ENCODE data around the gene SETD3.
A peak's percentile ranks its signal among the peaks of the same experiment; 100 is the strongest.

SETD3 gene

DNA sequence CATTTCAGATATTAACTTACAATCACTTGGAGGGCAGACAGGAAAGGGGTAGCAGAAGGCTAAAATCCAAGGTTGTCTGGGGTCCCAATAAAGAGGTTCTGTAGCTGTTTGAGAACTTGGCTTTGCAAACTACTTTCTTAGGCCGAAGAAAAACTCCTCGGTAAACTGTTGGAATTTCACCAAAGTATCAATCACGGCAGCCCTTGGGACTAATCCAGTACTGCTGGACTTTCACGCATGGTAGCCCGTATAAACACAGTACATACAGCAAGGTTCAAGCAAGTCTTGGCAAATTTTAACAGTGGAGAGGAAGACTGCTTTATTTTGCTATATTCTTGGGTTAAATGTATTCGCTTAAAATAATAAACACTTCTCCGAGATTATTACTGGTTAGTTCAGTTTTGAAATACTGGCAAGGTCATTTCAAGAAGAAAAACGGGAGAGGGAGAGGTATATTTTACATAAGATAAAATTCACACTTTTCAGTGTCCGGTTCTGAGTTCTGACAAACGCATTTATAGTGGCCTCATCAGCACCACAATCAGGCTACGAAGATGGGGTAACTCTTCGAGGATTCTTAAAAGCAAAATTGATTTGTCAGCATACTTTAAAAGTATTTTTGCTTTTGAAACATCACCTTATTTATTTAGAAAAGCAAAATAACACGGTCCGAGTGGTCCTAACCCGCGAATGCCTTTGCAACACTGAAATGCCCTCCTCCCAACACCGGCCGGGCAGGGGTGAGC is 1.3 kb downstream of the SETD3 start:
- Histone ChIP-seq H4K20me1 (ENCODE audit: insufficient read depth, low read length) (peaks cover 6% of the 10 kb centered on the region), H3K9me3 (ENCODE audit: low read length) (no peaks in the 10 kb centered on the region), H3K79me2 (ENCODE audit: insufficient read depth, low read length) (peaks cover 75% of the 10 kb centered on the region), H3K36me3 (ENCODE audit: insufficient read depth, low read length) (no peaks in the 10 kb centered on the region; the same call in 1 of the 2 replicates), H3K9me2 (ENCODE audit: low read depth, low read length) (no peaks in the 10 kb centered on the region), H3K4me3 (ENCODE audit: low read depth, low read length, poor library complexity, severe bottlenecking) (peak overlapping the region; percentile 93), H3K9ac (ENCODE audit: low read length) (peak overlapping the region; percentile 77), H3F3A (ENCODE audit: insufficient read depth, low read length) (no peaks in the 10 kb centered on the region), H3K4me2 (ENCODE audit: low read length) (peak overlapping the region; percentile 94), H3K4me1 (ENCODE audit: insufficient read depth, low read length, severe bottlenecking) (peaks cover 32% of the 10 kb centered on the region), H3K27me3 (ENCODE audit: insufficient read depth, low read length) (no peaks in the 10 kb centered on the region), H2AFZ (ENCODE audit: low read length) (no peak overlapping the region), H3K27ac (ENCODE audit: low read depth, low read length, poor library complexity, severe bottlenecking) (no peak overlapping the region)
- no peak for TF ChIP-seq EZH2 (IDR thresholded peaks at IDR 0.05; ENCODE audit: borderline replicate concordance, low read length)
- TF ChIP-seq, protein P1, sequence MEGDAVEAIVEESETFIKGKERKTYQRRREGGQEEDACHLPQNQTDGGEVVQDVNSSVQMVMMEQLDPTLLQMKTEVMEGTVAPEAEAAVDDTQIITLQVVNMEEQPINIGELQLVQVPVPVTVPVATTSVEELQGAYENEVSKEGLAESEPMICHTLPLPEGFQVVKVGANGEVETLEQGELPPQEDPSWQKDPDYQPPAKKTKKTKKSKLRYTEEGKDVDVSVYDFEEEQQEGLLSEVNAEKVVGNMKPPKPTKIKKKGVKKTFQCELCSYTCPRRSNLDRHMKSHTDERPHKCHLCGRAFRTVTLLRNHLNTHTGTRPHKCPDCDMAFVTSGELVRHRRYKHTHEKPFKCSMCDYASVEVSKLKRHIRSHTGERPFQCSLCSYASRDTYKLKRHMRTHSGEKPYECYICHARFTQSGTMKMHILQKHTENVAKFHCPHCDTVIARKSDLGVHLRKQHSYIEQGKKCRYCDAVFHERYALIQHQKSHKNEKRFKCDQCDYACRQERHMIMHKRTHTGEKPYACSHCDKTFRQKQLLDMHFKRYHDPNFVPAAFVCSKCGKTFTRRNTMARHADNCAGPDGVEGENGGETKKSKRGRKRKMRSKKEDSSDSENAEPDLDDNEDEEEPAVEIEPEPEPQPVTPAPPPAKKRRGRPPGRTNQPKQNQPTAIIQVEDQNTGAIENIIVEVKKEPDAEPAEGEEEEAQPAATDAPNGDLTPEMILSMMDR (IDR thresholded peaks at IDR 0.05; ENCODE audit: low read length), result no peak

DNA sequence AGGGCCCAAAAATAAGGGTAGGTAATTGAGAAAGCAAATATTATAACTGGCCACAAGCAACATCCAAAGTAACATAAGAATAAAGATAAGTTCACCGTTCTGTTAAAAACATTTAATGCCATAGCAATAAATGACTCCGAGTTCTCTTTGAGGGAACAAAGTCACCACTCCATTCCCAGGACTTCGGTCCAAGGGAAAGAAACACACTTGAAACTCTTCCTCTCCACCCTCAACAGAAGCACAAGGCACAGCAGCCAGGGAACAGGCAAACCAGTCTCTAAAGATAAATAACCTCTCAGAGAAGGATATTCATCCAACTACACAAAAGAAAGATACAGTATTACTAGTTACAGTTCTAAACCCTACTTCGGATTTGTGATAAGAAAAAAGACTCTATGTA is 2.5 kb downstream of the SETD3 start:
- H3K27ac ChIP-seq (ENCODE audit: low read depth, low read length, poor library complexity, severe bottlenecking), result no peak overlapping the region
- no peak overlapping the region for H2AFZ ChIP-seq (ENCODE audit: low read length)
- H3K4me1 ChIP-seq (ENCODE audit: insufficient read depth, low read length, severe bottlenecking), result peaks cover 27% of the 10 kb centered on the region
- no peak overlapping the region for H3K9ac ChIP-seq (ENCODE audit: low read length)
- H3F3A ChIP-seq (ENCODE audit: insufficient read depth, low read length), result no peaks in the 10 kb centered on the region
- no peaks in the 10 kb centered on the region; the same call in 1 of the 2 replicates for H3K36me3 ChIP-seq (ENCODE audit: insufficient read depth, low read length)
- TF ChIP-seq, protein P1 (IDR thresholded peaks at IDR 0.05; ENCODE audit: low read length), result no peak
- TF ChIP-seq EZH2 (IDR thresholded peaks at IDR 0.05; ENCODE audit: borderline replicate concordance, low read length), result no peak
- H3K4me3 ChIP-seq (ENCODE audit: low read depth, low read length, poor library complexity, severe bottlenecking), result no peak overlapping the region
- H4K20me1 ChIP-seq (ENCODE audit: insufficient read depth, low read length), result peaks cover 6% of the 10 kb centered on the region
- no peaks in the 10 kb centered on the region for H3K9me3 ChIP-seq (ENCODE audit: low read length)
- H3K79me2 ChIP-seq (ENCODE audit: insufficient read depth, low read length), result peaks cover 67% of the 10 kb centered on the region
- no peak overlapping the region; the same call in 1 of the 2 replicates for H3K4me2 ChIP-seq (ENCODE audit: low read length)
- no peaks in the 10 kb centered on the region for H3K9me2 ChIP-seq (ENCODE audit: low read depth, low read length)
- no peaks in the 10 kb centered on the region for H3K27me3 ChIP-seq (ENCODE audit: insufficient read depth, low read length)

DNA sequence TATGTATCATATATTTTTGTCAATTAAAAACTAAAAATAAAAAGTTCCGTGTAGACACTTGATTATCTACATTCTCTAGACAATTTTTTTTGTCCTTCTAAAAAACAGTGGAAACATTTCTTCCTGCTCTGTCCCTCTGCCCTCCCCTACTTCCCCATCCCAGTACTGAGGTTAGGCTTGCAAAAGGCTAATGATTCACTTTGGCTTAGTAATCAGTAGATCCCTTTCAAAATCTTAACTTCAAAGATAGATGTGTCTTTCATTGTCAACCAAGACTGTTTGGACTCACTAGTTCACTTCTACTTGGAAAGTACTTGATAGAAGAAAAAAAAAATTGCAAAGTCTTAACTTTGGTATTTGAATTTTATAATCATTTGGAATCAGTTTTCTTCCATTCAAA is 3.8 kb downstream of the SETD3 start:
- H3K27me3 ChIP-seq (ENCODE audit: insufficient read depth, low read length), result no peaks in the 10 kb centered on the region
- no peak overlapping the region for H3K4me3 ChIP-seq (ENCODE audit: low read depth, low read length, poor library complexity, severe bottlenecking)
- H3K9ac ChIP-seq (ENCODE audit: low read length), result no peak overlapping the region
- H3K9me2 ChIP-seq (ENCODE audit: low read depth, low read length), result no peaks in the 10 kb centered on the region
- H3K4me1 ChIP-seq (ENCODE audit: insufficient read depth, low read length, severe bottlenecking), result peaks cover 15% of the 10 kb centered on the region
- peaks cover 6% of the 10 kb centered on the region for H4K20me1 ChIP-seq (ENCODE audit: insufficient read depth, low read length)
- H3K4me2 ChIP-seq (ENCODE audit: low read length), result no peak overlapping the region
- no peaks in the 10 kb centered on the region for H3F3A ChIP-seq (ENCODE audit: insufficient read depth, low read length)
- TF ChIP-seq, protein P1 (IDR thresholded peaks at IDR 0.05; ENCODE audit: low read length), result no peak
- no peak for TF ChIP-seq EZH2 (IDR thresholded peaks at IDR 0.05; ENCODE audit: borderline replicate concordance, low read length)
- no peaks in the 10 kb centered on the region; the same call in 1 of the 2 replicates for H3K36me3 ChIP-seq (ENCODE audit: insufficient read depth, low read length)
- no peak overlapping the region for H3K27ac ChIP-seq (ENCODE audit: low read depth, low read length, poor library complexity, severe bottlenecking)
- H3K79me2 ChIP-seq (ENCODE audit: insufficient read depth, low read length), result peaks cover 67% of the 10 kb centered on the region
- H2AFZ ChIP-seq (ENCODE audit: low read length), result no peak overlapping the region
- H3K9me3 ChIP-seq (ENCODE audit: low read length), result no peaks in the 10 kb centered on the region

Data from OCI-LY1 (cell line).